Embryonic facial prominence (tissue), 1 donor: ENCODE measurements around the gene LRRC56.

ENCODE experiments used
- DNase-seq: peaks from one replicate; pipeline ENCODE4 v3.0.0-alpha.2; 2016; ENCODE audit errors: extremely low spot score

Gene LRRC56

DNA sequence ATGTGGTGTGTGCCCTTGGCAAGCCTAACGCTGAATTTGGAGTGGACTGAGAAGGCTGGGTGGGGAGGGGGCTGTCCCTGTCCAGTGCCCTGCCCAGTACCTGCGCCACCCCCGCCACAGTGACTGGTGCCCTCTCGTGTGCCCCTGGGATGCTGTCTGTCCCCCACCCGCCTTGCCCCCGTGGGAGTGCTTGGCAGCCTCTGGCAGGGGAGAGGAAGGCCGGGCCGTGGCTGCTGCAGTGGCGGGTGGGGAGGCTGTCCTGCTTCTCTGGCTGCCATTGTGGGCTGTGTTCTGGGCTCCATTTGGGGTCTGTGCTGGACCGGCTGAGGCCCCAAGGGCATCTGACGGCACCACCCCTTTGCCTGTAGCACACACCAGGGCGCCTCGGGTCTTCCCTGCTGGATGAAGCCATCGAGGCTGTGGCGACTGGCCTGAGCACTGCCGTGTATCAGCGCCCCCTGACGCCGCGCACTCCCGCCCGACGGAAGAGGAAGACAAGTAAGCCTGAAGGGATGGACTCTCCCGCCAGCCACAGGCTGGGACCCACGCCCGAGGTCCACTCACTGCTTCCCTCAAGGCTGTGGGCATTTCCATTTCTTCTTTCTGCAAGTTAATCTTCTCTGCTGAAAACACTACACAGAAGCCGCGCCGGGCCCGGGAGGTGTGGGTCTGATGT, 60.8 kb downstream of the LRRC56 start:
- no peak for DNase-seq

DNA sequence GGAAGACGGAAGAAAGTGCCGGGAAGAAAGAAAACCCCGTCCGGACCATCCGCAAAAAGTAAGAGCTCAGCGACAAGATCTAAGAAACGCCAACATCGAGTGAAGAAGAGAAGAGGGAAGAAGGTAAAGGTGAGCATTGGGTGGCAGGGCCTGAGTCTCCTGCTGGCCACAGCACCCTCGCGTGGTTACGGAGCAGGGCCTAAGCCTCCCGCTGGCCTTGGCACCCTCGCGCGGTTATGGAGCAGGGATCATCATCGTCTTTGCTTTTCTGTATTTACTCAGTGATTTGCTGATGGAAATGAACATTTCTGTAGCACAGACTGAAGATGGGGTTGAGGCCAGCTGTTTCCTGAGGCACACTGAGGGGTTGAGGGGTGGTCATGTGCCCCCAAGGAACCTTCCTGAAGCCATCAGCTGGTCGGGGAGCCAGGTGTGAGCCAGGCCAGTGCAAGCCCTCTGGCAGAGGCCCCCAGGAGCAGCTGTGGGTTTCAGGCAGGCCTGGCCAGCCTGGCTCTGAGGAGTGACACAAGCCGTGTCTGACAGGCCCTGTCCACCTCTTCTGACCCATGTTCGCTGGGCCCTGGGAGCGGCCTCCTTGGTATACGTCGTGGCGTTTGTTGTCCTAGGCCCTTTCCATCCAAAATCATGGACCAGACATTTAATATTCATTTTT, 64.4 kb downstream of the LRRC56 start:
- DNase-seq = no peak

DNA sequence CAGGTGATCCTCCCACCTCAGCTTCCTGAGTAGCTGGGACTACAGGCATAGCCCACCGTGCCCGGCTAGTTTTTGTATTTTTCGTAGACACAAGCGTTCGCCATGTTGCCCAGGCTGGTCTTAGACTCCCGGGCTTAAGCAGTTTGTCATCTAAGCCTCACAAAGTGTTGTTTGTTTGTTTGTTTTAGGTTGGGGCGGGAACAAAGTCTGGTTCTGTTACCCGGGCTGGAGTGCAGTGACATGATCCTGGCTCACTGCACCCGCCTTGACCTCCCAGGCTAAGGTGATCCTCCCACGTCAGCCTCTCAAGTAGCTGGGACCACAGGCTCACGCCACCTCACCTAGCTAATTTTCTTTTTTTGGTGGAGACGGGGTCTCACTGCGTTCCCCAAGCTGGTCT, 65.8 kb downstream of the LRRC56 start:
- DNase-seq = no peak
